Breast epithelium (tissue), 4 donors: ENCODE results near the gene DNAH9. TPM values are rescaled to one million over a fixed set of nuclear protein-coding genes. Genes with fewer than 3 reads are reported as not detected.

Experiments used
- DNase-seq, 2 donors: peaks; one replicate each; pipeline ENCODE4 v3.0.0-alpha.2; 2019; ENCODE audit warnings: low spot score in 2 of 2
- H3K27ac ChIP-seq, 2 donors: fragments of 200-600 bp; sonication (generic) in 1 of 2; one replicate each; pipeline ENCODE4 v1.5.1; 2016 to 2019; ENCODE audit warnings: mild to moderate bottlenecking in 1 of 2
- H3K27me3 ChIP-seq, 2 donors: fragments of 200-600 bp; sonication (generic) in 1 of 2; one replicate each; pipeline versions ENCODE4 v1.5.1 to v1.6.0; 2017 to 2019; ENCODE audit warnings: control low read depth in 1 of 2, mild to moderate bottlenecking in 1 of 2
- H3K36me3 ChIP-seq: fragments of 200-600 bp; one replicate; pipeline ENCODE4 v1.5.1; 2019
- H3K4me1 ChIP-seq, 2 donors: fragments of 200-600 bp; sonication (generic); one replicate each; pipeline ENCODE4 v1.5.1; 2016 to 2019; ENCODE audit warnings: control low read depth in 1 of 2
- H3K4me3 ChIP-seq, 3 donors: fragments of 200-600 bp; sonication (generic); 1 replicate in 2 of 3; 2 replicates in 1 of 3; pipeline ENCODE4 v1.5.1; 2016 to 2019; ENCODE audit warnings: mild to moderate bottlenecking in 3 of 3, moderate library complexity in 2 of 3
- H3K9me3 ChIP-seq, 2 donors: fragments of 200-600 bp; sonication (generic) in 1 of 2; one replicate each; pipeline ENCODE4 v1.5.1; 2016 to 2019; ENCODE audit warnings: control low read depth in 1 of 2
- CTCF ChIP-seq, 3 donors: fragments of 450-650 bp; IDR thresholded peaks; one replicate each; pipeline ENCODE4 v1.5.1; 2016 to 2017; ENCODE audit warnings: antibody characterized with exemption in 3 of 3, mild to moderate bottlenecking in 3 of 3, moderate library complexity in 3 of 3
- POLR2A ChIP-seq: fragments of 450-650 bp; IDR thresholded peaks from one replicate; pipeline ENCODE4 v1.6.1; 2016; ENCODE audit warnings: antibody characterized with exemption, mild to moderate bottlenecking, moderate library complexity
- POLR2AphosphoS5 ChIP-seq, 3 donors: sonication (generic); formaldehyde crosslinking; IDR thresholded peaks; one replicate each; pipeline ENCODE4 v1.6.1; 2017; ENCODE audit warnings: antibody characterized with exemption in 3 of 3
- intact Hi-C: fragments of 100-400 bp; cut with DNase I; formaldehyde crosslinking; loops from one replicate; pipeline ENCODE4 v1.15.1; 2023; ENCODE audit warnings: low total_unique reads
- total RNA-seq, 3 donors: library from RNA; depleted of rRNA; stranded (reverse); fragments of >200 nt; gene quantifications; one replicate each; pipeline ENCODE4 v1.1.0, GENCODE V29; 2016

Gene DNAH9
- total RNA-seq, 3 donors from 2014 or later, result 0.66 to 3.5 (median 1.2) TPM

- no peak for DNase-seq
- TF ChIP-seq POLR2AphosphoS5 (IDR thresholded peaks at IDR 0.05) (no peak), CTCF (IDR thresholded peaks at IDR 0.05) (no peak), POLR2A (no peak)
Observed at GRCh38 chr17:11921296-11921695, 323.0 kb downstream of the DNAH9 start.

GRCh38 chr17:11922638-11923037 is 324.4 kb downstream of the DNAH9 start:
- intact Hi-C loops, result loop anchor here (5.0 kb wide), 1 partner anchor 1395 kb away; no protein-coding TSS in a partner anchor
- H3K27ac ChIP-seq, result no peak overlapping the region
- no peak for TF ChIP-seq POLR2A
- TF ChIP-seq POLR2AphosphoS5 (IDR thresholded peaks at IDR 0.05), result no peak
- TF ChIP-seq CTCF (IDR thresholded peaks at IDR 0.05), result no peak
- no peaks in the 10 kb centered on the region for H3K9me3 ChIP-seq
- no peak overlapping the region for H3K4me3 ChIP-seq
- no peak for DNase-seq
- H3K36me3 ChIP-seq, result no peaks in the 10 kb centered on the region
- no peaks in the 10 kb centered on the region for H3K4me1 ChIP-seq
- no peaks in the 10 kb centered on the region for H3K27me3 ChIP-seq

More at GRCh38 chr17:11921296-11921695, 323.0 kb downstream of the DNAH9 start:
- Histone ChIP-seq H3K27me3 (no peaks in the 10 kb centered on the region), H3K27ac (no peak overlapping the region), H3K4me1 (no peaks in the 10 kb centered on the region), H3K4me3 (no peak overlapping the region), H3K9me3 (no peaks in the 10 kb centered on the region), H3K36me3 (no peaks in the 10 kb centered on the region)
- intact Hi-C loops, result loop anchor here (5.0 kb wide), 1 partner anchor 1394 kb away; no protein-coding TSS in a partner anchor

GRCh38 chr17:11924076-11924475 is 325.8 kb downstream of the DNAH9 start:
- intact Hi-C loops, result loop anchor here (5.0 kb wide), 1 partner anchor 1397 kb away; no protein-coding TSS in a partner anchor
- no peak overlapping the region for H3K4me3 ChIP-seq
- no peaks in the 10 kb centered on the region for H3K27me3 ChIP-seq
- no peak overlapping the region for H3K27ac ChIP-seq
- no peaks in the 10 kb centered on the region for H3K9me3 ChIP-seq
- TF ChIP-seq CTCF (IDR thresholded peaks at IDR 0.05) (no peak), POLR2AphosphoS5 (IDR thresholded peaks at IDR 0.05) (no peak), POLR2A (no peak)
- no peaks in the 10 kb centered on the region for H3K36me3 ChIP-seq
- no peak for DNase-seq
- H3K4me1 ChIP-seq, result no peaks in the 10 kb centered on the region

GRCh38 chr17:11925262-11926021 is 327.2 kb downstream of the DNAH9 start:
- intact Hi-C loops, result no loop called here
- Histone ChIP-seq H3K27ac (peak overlapping the region in 1 of 2 donors; percentile 9), H3K27me3 (no peaks in the 10 kb centered on the region), H3K36me3 (no peaks in the 10 kb centered on the region), H3K4me3 (no peak overlapping the region), H3K4me1 (no peaks in the 10 kb centered on the region), H3K9me3 (no peaks in the 10 kb centered on the region)
- DNase-seq, result no peak
- TF ChIP-seq POLR2A (no peak), POLR2AphosphoS5 (IDR thresholded peaks at IDR 0.05) (no peak)

- no peak for DNase-seq
- H3K4me3 ChIP-seq, result no peak overlapping the region
- no peaks in the 10 kb centered on the region for H3K27me3 ChIP-seq
- H3K27ac ChIP-seq, result no peak overlapping the region
- TF ChIP-seq POLR2A (no peak), CTCF (IDR thresholded peaks at IDR 0.05) (no peak), POLR2AphosphoS5 (IDR thresholded peaks at IDR 0.05) (no peak)
- intact Hi-C loops, result no loop called here
- no peaks in the 10 kb centered on the region for H3K36me3 ChIP-seq
- no peaks in the 10 kb centered on the region for H3K9me3 ChIP-seq
- H3K4me1 ChIP-seq, result no peaks in the 10 kb centered on the region
Observed at GRCh38 chr17:11928436-11928835, 330.2 kb downstream of the DNAH9 start.
